ENCODE data around the gene SCUBE3.

The SCUBE3 gene

DNA sequence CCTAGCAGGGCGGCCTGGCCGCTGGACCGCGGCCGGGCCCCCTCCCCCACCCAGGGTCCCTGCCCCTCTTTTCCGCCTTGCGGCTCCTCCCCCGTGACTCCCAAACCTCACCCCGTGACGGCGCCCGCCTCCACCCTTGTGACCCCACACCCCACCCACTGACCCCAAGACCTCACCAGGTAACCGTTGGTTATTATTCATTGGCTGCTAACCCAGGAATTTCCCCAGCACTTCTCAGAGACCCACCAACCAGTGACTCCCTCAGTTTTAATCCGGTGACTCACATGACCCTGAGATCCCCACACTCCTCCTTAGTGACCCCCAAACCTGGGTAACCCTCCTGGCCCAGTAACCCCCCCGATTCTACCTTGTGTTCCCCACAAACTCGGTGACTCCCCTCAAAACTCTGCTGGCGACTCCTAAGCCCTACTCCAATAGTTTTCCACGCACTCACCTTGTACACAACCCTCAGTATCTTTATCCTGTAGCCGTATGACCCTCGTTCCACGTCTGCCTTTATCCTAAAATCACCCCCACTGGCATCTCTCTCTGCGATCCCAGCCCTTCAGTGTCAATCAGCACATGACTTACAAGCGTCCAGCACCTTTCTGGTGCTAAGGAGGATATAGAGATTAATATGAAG, 46.3 kb downstream of the SCUBE3 start:
- DNase-seq (ENCODE audit: extremely low spot score): peak; percentile 86
- ChIA-PET POLR2A (no interaction called here), CTCF (interaction anchor here (1.3 to 7.3 kb wide), 4 partner anchors 10 to 477 kb away, joined by 3 to 63 read pairs (median 8); partner anchors contain the start of gene ARMC12)
- TF ChIP-seq, protein P1, sequence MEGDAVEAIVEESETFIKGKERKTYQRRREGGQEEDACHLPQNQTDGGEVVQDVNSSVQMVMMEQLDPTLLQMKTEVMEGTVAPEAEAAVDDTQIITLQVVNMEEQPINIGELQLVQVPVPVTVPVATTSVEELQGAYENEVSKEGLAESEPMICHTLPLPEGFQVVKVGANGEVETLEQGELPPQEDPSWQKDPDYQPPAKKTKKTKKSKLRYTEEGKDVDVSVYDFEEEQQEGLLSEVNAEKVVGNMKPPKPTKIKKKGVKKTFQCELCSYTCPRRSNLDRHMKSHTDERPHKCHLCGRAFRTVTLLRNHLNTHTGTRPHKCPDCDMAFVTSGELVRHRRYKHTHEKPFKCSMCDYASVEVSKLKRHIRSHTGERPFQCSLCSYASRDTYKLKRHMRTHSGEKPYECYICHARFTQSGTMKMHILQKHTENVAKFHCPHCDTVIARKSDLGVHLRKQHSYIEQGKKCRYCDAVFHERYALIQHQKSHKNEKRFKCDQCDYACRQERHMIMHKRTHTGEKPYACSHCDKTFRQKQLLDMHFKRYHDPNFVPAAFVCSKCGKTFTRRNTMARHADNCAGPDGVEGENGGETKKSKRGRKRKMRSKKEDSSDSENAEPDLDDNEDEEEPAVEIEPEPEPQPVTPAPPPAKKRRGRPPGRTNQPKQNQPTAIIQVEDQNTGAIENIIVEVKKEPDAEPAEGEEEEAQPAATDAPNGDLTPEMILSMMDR (IDR thresholded peaks at IDR 0.05; ENCODE audit: control extremely low read depth, extremely low read depth, low read depth, missing control alignments): no peak

DNA sequence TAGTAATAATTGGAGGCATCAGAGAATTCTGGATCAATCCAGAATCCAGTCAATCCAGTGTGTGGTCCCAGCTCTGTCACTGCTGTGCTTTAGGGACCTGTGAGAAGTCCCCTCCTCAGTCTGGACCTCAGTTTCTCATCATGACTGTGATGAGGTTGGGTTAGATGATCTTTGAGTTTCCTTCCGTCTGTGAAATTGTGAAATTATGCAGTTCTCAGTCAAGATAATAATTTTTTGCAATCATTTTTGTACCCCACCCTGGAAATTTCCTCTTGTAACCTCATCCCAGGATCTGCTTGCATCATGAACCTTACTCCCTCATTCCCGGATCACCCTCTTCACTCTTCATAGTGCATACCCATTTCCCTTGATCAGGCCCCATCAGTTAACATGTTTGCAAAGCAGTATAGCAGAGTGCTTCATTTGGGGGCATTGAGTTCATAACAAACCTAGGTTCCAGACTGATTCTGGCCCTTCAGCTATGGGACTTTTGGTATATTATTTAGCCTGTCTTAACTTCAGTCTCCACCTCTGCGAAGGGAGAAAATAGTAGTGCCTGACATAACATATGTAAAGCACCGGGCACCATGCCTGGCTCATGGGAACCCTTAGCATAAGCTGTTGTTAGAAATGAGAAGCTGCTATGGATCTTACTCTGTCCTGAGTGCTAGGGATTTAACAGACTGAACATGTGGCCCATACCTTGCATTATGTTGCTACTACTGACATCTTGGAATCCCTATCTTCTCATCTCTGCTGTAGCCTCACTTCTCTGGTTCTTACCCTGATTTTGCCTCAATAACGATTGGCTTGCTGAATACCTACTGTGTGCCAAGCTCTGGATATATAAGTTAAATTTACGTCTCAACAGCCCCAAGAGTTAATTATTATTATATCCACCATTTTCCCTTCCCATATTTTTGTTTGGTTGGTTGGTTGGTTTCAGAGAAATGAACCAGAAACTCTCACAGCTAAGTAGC, 47.1 kb downstream of the SCUBE3 start:
- DNase-seq (ENCODE audit: extremely low spot score): no peak
- TF ChIP-seq, protein P1 (IDR thresholded peaks at IDR 0.05; ENCODE audit: control extremely low read depth, extremely low read depth, low read depth, missing control alignments): no peak
- CTCF ChIA-PET: interaction anchor here (1.0 to 7.3 kb wide), 2 partner anchors 8 to 19 kb away, joined by 3 to 63 read pairs; no protein-coding TSS in a partner anchor
- POLR2A ChIA-PET: no interaction called here

DNA sequence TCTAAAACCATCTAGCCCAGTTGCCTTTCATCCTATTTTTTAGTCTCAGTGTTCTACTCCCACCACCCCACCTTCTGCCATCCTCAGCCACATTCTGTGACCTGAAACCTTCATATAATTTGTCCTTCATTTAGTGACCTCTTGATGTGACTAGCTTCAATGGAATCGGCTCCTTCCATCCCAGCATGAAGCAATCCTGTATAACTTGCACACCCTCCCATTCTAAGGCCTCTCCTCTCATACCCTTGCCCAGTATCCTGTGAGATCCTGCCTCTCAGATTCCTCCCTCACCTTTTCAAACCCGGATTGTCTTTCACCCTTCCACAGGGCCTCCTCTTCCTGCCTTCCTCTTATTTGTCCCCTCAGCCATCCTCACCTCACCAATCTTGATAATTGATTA, 48.8 kb downstream of the SCUBE3 start:
- TF ChIP-seq, protein P1 (IDR thresholded peaks at IDR 0.05; ENCODE audit: control extremely low read depth, extremely low read depth, low read depth, missing control alignments): no peak
- DNase-seq (ENCODE audit: extremely low spot score): no peak
- POLR2A ChIA-PET: no interaction called here
- CTCF ChIA-PET: no interaction called here

DNA sequence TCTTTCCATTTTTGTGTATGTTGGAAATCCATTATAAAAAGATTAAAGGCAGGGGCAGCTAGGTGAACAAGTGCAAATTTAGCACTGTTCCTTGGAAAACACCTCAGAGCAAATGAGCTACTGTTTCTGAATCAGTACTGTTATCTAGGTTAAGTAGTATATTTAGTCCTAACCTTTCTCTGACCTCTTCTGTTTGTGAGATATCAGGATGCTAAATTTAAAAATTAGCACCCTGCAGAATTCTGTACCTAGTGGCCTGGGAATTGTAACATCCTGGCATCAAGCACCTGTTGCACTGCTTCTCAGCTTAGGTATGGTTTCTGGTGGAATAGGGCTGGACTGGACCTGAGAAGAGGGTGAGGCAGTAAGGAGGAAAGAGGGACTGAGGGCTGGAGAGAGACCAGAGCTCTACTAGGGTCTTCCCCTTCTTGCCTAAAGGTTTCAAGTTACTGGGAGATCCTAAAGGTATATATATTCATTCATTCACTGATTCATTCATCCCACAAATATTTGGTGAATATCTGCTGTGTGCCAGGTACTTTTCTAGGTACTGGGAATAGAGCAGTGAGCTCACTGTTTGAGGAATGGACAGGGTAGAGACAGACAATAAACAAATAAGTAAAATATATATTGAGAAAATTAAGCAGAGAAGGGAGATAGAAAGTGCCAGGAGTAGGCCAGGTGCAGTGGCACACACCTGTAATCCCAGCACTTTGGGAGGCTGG, 51.0 kb downstream of the SCUBE3 start:
- ChIA-PET CTCF (interaction anchor here (0.9 to 1.7 kb wide), 6 partner anchors 15 to 471 kb away, joined by 3 to 9 read pairs (median 4); no protein-coding TSS in a partner anchor), POLR2A (interaction anchor here (1.5 kb wide), 1 partner anchor 32 kb away, joined by 3 read pairs; no protein-coding TSS in a partner anchor)
- TF ChIP-seq, protein P1 (IDR thresholded peaks at IDR 0.05; ENCODE audit: control extremely low read depth, extremely low read depth, low read depth, missing control alignments): no peak
- DNase-seq (ENCODE audit: extremely low spot score): no peak

DNA sequence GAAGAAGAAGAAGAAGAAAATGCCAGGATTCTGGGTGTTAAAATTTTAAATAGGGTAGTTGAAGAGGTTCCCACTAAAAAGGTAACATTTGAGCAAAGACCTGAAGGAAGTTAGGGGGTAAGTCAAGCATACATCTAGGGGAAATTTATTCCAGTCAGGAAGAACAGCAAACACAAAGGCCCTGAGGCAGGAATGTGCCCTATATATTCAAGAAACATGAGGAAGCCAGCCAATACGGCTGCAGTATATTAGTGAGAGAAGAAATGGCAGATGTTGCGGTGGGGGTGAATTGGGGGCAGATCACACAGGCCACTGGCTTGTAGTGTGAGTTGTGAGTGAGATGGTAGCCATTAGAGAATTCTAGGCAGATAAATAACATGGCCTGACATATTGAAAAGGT, 51.8 kb downstream of the SCUBE3 start:
- ChIA-PET POLR2A (no interaction called here), CTCF (interaction anchor here (1.2 to 1.7 kb wide), 3 partner anchors 25 to 471 kb away, joined by 3 to 9 read pairs (median 4); no protein-coding TSS in a partner anchor)
- DNase-seq (ENCODE audit: extremely low spot score): no peak
- TF ChIP-seq, protein P1 (IDR thresholded peaks at IDR 0.05; ENCODE audit: control extremely low read depth, extremely low read depth, low read depth, missing control alignments): no peak

DNA sequence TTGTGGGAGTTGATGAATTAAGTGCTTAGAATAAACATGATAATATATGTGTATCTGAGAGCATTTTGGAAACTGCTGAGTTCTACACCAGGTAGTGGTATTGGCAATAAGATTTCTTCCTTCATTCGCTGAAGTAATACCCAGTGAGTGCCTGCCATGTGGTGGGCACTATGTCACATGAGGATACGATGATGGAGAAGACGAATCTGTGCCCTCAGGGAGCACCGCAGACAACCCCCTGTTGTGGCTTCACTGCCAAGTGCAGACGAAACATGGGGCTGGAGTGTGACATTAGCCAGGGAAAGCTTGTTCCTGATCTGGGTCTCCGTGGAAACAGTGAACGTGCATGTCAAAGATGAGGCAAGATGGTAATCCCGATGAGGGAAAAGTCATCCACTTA, 53.7 kb downstream of the SCUBE3 start:
- ChIA-PET POLR2A (no interaction called here), CTCF (interaction anchor here (1.1 to 2.3 kb wide), 3 partner anchors 10 to 29 kb away, joined by 3 to 5 read pairs (median 4); no protein-coding TSS in a partner anchor)
- TF ChIP-seq, protein P1 (IDR thresholded peaks at IDR 0.05; ENCODE audit: control extremely low read depth, extremely low read depth, low read depth, missing control alignments): no peak
- no peak for DNase-seq (ENCODE audit: extremely low spot score)

All from GM10248 (cell line).